Neural cell (in vitro differentiated cells): ENCODE data around the gene QRICH1. TPM values are rescaled to one million over a fixed set of nuclear protein-coding genes. Genes with fewer than 3 reads are reported as not detected.

ENCODE experiments used
- H2AFZ ChIP-seq: fragments of 200-600, 300-800 bp; sonication (generic), shearing (Covaris generic); 2 replicates; pipeline ENCODE4 v1.6.0; 2014; ENCODE audit warnings: low read depth, mild to moderate bottlenecking, antibody characterized with exemption, low read length, moderate library complexity
- H3F3A ChIP-seq: fragments of 200-600 bp; shearing (Covaris generic); 2 replicates; pipeline ENCODE4 v1.6.1; 2016; ENCODE audit warnings: mild to moderate bottlenecking, moderate library complexity, mixed read lengths, antibody characterized with exemption, low read length; ENCODE audit not compliant: insufficient read depth, poor library complexity, severe bottlenecking
- H3K27ac ChIP-seq: fragments of 200-600, 300-800 bp; sonication (generic), shearing (Covaris generic); 2 replicates; pipeline ENCODE4 v1.5.1; 2014; ENCODE audit warnings: mild to moderate bottlenecking, low read length, moderate library complexity
- H3K27me3 ChIP-seq: fragments of 300-800, 200-600 bp; sonication (generic), shearing (Covaris generic); 2 replicates; pipeline ENCODE4 v1.6.0; 2014; ENCODE audit warnings: mild to moderate bottlenecking, low read depth, low read length, moderate library complexity; ENCODE audit not compliant: insufficient read depth
- H3K36me3 ChIP-seq: fragments of 300-800, 200-600 bp; sonication (generic), shearing (Covaris generic); 2 replicates; pipeline ENCODE4 v1.5.1; 2014; ENCODE audit warnings: mild to moderate bottlenecking, antibody characterized with exemption, low read length, moderate library complexity; ENCODE audit not compliant: insufficient read depth
- H3K4me2 ChIP-seq: fragments of 300-800, 200-600 bp; sonication (generic), shearing (Covaris generic); 2 replicates; pipeline ENCODE4 v1.6.0; 2014; ENCODE audit warnings: mild to moderate bottlenecking, low read length
- H3K4me3 ChIP-seq: fragments of 300-800, 200-600 bp; sonication (generic), shearing (Covaris generic); 2 replicates; pipeline ENCODE4 v1.5.1; 2014; ENCODE audit warnings: mild to moderate bottlenecking, low read length, moderate library complexity
- H3K79me2 ChIP-seq: fragments of 200-600 bp; shearing (Covaris generic); replicated peaks from 2 replicates; pipeline ENCODE4 v1.6.0; 2014; ENCODE audit warnings: mild to moderate bottlenecking, low read length, moderate library complexity; ENCODE audit not compliant: insufficient read depth
- H3K9ac ChIP-seq: fragments of 300-800, 200-600 bp; sonication (generic), shearing (Covaris generic); 2 replicates; pipeline ENCODE4 v1.6.1; 2016; ENCODE audit warnings: mild to moderate bottlenecking, low read length, mixed read lengths
- H3K9me2 ChIP-seq: fragments of 200-600 bp; shearing (Covaris generic); 2 replicates; pipeline ENCODE4 v1.6.1; 2016; ENCODE audit warnings: mild to moderate bottlenecking, low read length, mixed read lengths; ENCODE audit not compliant: insufficient read depth
- H3K9me3 ChIP-seq: fragments of 200-600, 300-800 bp; sonication (generic), shearing (Covaris generic); 2 replicates; pipeline ENCODE4 v1.6.1; 2016; ENCODE audit warnings: mild to moderate bottlenecking, mixed run types, low read length, moderate library complexity, mixed read lengths
- H4K20me1 ChIP-seq: fragments of 200-600 bp; shearing (Covaris generic); 2 replicates; pipeline ENCODE4 v1.6.1; 2016; ENCODE audit warnings: mild to moderate bottlenecking, mixed run types; ENCODE audit not compliant: insufficient read depth
- EP300 ChIP-seq: fragments of 450-650 bp; conservative IDR thresholded peaks from 2 replicates; pipeline ENCODE4 v1.6.1; 2014; ENCODE audit warnings: antibody characterized with exemption, mild to moderate bottlenecking, moderate library complexity; ENCODE audit not compliant: poor library complexity, severe bottlenecking
- EZH2 ChIP-seq: fragments of 200-600, 300-800 bp; shearing (Covaris generic), sonication (generic); IDR thresholded peaks from 2 replicates; pipeline ENCODE4 v1.6.1; 2014; ENCODE audit warnings: antibody characterized with exemption, low read length, borderline replicate concordance, mild to moderate bottlenecking; ENCODE audit not compliant: insufficient read depth, poor library complexity, severe bottlenecking
- MXI1 ChIP-seq: fragments of 450-650 bp; conservative IDR thresholded peaks from 2 replicates; pipeline ENCODE4 v1.6.1; 2014; ENCODE audit warnings: antibody characterized with exemption, mild to moderate bottlenecking; ENCODE audit not compliant: poor library complexity, severe bottlenecking
- POLR2AphosphoS5 ChIP-seq: IDR thresholded peaks from 2 replicates; pipeline ENCODE4 v1.6.1; 2012
- RAD21 ChIP-seq: fragments of 450-650 bp; conservative IDR thresholded peaks from 2 replicates; pipeline ENCODE4 v1.6.1; 2014; ENCODE audit warnings: antibody characterized with exemption, mild to moderate bottlenecking, moderate library complexity
- SMC3 ChIP-seq: fragments of 450-650 bp; conservative IDR thresholded peaks from 2 replicates; pipeline ENCODE4 v1.6.1; 2014; ENCODE audit warnings: antibody characterized with exemption, mild to moderate bottlenecking, moderate library complexity; ENCODE audit not compliant: poor library complexity
- TAF1 ChIP-seq: IDR thresholded peaks from 2 replicates; pipeline ENCODE4 v1.6.1; 2012; ENCODE audit warnings: low read depth
- polyA plus RNA-seq: library from polyadenylated mRNA; depleted of rRNA; stranded (reverse); fragments of >200 nt; gene quantifications from 2 replicates; pipeline ENCODE4 v1.2.3, GENCODE V29; 2014
- TF ChIP-seq, protein P1 (sequence below): fragments of 450-650 bp; IDR thresholded peaks from 2 replicates; pipeline ENCODE4 v1.5.1; 2014; ENCODE audit warnings: antibody characterized with exemption, mild to moderate bottlenecking, moderate library complexity; ENCODE audit not compliant: poor library complexity, severe bottlenecking
- TF ChIP-seq, protein P2 (sequence below): IDR thresholded peaks from 2 replicates; pipeline ENCODE4 v1.6.1; 2012; ENCODE audit warnings: borderline replicate concordance

QRICH1 gene
- polyA plus RNA-seq, 1 donor from 2014 or later, result 87.5 TPM

DNA sequence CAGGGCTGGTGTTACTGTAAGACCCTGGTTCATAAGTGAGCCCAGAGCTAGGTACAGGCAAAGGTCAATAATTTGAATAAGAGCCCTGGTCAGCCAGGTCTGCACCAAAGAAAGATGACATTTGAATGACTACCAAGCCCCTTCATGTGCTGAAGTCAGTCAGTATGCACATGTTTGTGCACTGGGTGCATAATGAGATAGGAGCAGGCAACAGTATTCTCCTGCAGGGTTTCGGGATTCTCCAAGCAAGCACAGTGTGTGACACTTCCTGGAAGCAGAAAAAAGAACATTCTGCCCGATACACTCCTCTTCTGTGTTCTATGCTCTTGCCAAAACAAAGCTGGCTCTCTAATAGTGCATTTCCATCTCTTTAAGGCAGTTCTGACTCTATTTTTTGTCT, 59.2 kb downstream of the QRICH1 start:
- no peaks in the 10 kb centered on the region for H3K79me2 ChIP-seq
- no peaks in the 10 kb centered on the region for H3F3A ChIP-seq
- no peaks in the 10 kb centered on the region for H3K27me3 ChIP-seq
- H3K4me3 ChIP-seq, result no peak overlapping the region
- H3K27ac ChIP-seq, result no peak overlapping the region
- no peak overlapping the region for H2AFZ ChIP-seq
- no peak overlapping the region for H3K4me2 ChIP-seq
- peaks cover 4% of the 10 kb centered on the region for H3K36me3 ChIP-seq
- TF ChIP-seq MXI1 (no peak), RAD21 (no peak), EP300 (no peak), POLR2AphosphoS5 (no peak), TAF1 (no peak)
- TF ChIP-seq, protein P1, sequence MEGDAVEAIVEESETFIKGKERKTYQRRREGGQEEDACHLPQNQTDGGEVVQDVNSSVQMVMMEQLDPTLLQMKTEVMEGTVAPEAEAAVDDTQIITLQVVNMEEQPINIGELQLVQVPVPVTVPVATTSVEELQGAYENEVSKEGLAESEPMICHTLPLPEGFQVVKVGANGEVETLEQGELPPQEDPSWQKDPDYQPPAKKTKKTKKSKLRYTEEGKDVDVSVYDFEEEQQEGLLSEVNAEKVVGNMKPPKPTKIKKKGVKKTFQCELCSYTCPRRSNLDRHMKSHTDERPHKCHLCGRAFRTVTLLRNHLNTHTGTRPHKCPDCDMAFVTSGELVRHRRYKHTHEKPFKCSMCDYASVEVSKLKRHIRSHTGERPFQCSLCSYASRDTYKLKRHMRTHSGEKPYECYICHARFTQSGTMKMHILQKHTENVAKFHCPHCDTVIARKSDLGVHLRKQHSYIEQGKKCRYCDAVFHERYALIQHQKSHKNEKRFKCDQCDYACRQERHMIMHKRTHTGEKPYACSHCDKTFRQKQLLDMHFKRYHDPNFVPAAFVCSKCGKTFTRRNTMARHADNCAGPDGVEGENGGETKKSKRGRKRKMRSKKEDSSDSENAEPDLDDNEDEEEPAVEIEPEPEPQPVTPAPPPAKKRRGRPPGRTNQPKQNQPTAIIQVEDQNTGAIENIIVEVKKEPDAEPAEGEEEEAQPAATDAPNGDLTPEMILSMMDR, result no peak
- no peak overlapping the region for H3K9ac ChIP-seq
- H3K9me3 ChIP-seq, result no peaks in the 10 kb centered on the region
- no peaks in the 10 kb centered on the region for H3K9me2 ChIP-seq
- H4K20me1 ChIP-seq, result no peaks in the 10 kb centered on the region

DNA sequence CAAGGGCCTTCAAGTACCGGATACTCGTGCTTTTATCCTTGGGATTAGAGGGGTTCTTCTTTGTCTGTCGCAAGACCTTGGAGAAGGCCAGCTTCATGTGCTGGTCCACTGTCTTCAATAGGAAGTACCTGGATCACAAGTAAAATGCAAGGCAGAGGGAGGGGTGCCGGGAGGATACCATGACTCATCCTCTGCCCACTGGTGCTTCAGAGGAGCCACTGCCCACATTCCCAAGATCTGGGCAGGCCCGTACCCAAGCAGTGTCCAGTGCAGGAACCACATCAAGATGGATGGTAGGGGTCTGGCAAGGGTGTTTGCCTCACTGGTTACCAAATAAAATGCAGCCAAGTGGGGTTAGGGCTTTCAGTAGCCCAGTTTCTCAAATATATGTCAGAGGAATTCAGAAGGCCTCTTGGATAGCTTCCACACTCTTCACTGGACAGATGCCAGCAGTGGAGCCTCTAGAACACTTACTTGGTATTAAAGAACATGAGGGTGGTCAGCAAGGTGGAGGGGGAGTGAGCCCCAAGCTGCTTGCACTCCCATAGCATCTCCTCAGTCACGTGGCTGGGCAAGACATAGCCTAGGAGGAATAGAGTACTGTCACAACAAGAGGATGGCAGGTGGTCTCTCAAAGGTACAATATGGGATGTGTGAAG, 61.1 kb downstream of the QRICH1 start:
- Histone ChIP-seq H3F3A (no peaks in the 10 kb centered on the region), H3K4me2 (no peak overlapping the region), H4K20me1 (no peaks in the 10 kb centered on the region), H3K27ac (no peak overlapping the region), H3K9me3 (no peaks in the 10 kb centered on the region), H3K79me2 (peaks cover 5% of the 10 kb centered on the region), H3K36me3 (peaks cover 4% of the 10 kb centered on the region), H3K9me2 (no peaks in the 10 kb centered on the region), H2AFZ (no peak overlapping the region), H3K4me3 (no peak overlapping the region), H3K27me3 (no peaks in the 10 kb centered on the region), H3K9ac (no peak overlapping the region)
- TF ChIP-seq EP300 (no peak), MXI1 (no peak), RAD21 (no peak), TAF1 (no peak), POLR2AphosphoS5 (no peak), SMC3 (no peak), EZH2 (no peak)
- TF ChIP-seq, protein P2, sequence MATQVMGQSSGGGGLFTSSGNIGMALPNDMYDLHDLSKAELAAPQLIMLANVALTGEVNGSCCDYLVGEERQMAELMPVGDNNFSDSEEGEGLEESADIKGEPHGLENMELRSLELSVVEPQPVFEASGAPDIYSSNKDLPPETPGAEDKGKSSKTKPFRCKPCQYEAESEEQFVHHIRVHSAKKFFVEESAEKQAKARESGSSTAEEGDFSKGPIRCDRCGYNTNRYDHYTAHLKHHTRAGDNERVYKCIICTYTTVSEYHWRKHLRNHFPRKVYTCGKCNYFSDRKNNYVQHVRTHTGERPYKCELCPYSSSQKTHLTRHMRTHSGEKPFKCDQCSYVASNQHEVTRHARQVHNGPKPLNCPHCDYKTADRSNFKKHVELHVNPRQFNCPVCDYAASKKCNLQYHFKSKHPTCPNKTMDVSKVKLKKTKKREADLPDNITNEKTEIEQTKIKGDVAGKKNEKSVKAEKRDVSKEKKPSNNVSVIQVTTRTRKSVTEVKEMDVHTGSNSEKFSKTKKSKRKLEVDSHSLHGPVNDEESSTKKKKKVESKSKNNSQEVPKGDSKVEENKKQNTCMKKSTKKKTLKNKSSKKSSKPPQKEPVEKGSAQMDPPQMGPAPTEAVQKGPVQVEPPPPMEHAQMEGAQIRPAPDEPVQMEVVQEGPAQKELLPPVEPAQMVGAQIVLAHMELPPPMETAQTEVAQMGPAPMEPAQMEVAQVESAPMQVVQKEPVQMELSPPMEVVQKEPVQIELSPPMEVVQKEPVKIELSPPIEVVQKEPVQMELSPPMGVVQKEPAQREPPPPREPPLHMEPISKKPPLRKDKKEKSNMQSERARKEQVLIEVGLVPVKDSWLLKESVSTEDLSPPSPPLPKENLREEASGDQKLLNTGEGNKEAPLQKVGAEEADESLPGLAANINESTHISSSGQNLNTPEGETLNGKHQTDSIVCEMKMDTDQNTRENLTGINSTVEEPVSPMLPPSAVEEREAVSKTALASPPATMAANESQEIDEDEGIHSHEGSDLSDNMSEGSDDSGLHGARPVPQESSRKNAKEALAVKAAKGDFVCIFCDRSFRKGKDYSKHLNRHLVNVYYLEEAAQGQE, result no peak
- TF ChIP-seq, protein P1, result no peak
